Left lung (tissue), 10 donors: ENCODE measurements around the gene IPO8. TPM values are rescaled to one million over a fixed set of nuclear protein-coding genes. Genes with fewer than 3 reads are reported as not detected.

ENCODE experiments used
- ATAC-seq: fragments of 200-7000 bp; cut with Tn5 transposase; one replicate; pipeline ENCODE4 v1.9.1; 2020; ENCODE audit warnings: moderate library complexity
- DNase-seq, 4 donors: peaks; one replicate each; pipeline ENCODE4 v3.0.0-alpha.2; 2013 to 2020
- H3K27ac ChIP-seq, 2 donors: fragments of 200-600 bp; sonication (generic) in 1 of 2; one replicate each; pipeline versions ENCODE4 v1.5.0 to v1.8.0; 2020 to 2021
- H3K27me3 ChIP-seq, 2 donors: fragments of 200-600 bp; sonication (generic) in 1 of 2; one replicate each; pipeline versions ENCODE4 v1.5.0 to v1.8.0; 2020 to 2021
- H3K36me3 ChIP-seq, 2 donors: fragments of 200-600 bp; sonication (generic) in 1 of 2; one replicate each; pipeline versions ENCODE4 v1.5.0 to v1.8.0; 2020 to 2021
- H3K4me1 ChIP-seq, 2 donors: fragments of 200-600 bp; one replicate each; pipeline ENCODE4 v1.8.0; 2021
- H3K4me3 ChIP-seq, 2 donors: fragments of 200-600 bp; sonication (generic) in 1 of 2; one replicate each; pipeline versions ENCODE4 v1.5.0 to v1.8.0; 2020 to 2021; ENCODE audit warnings: mild to moderate bottlenecking in 1 of 2
- H3K9me3 ChIP-seq, 2 donors: fragments of 200-600 bp; sonication (generic) in 1 of 2; one replicate each; pipeline versions ENCODE4 v1.5.0 to v1.8.0; 2020 to 2021
- intact Hi-C, 2 donors: fragments of 100-400 bp; cut with DNase I; formaldehyde crosslinking; loops; one replicate each; pipeline versions ENCODE4 v1.11.2 to v1.14.2; 2022
- polyA plus RNA-seq, 6 donors: library from polyadenylated mRNA; unstranded; fragments of 120-200 nt; gene quantifications; one replicate each; pipeline ENCODE4 v1.2.1, GENCODE V29; 2013; ENCODE audit not compliant: insufficient read length in 6 of 6
- total RNA-seq, 2 donors: library from RNA; stranded (reverse); fragmentation: NEBNext Ultra II Directional; extraction: Animal tissue kit (Norgen Biotek cat#: 25700); gene quantifications; one replicate each; pipeline ENCODE4 v1.2.1, GENCODE V29; 2021
- TF ChIP-seq, protein P1 (sequence below), 2 donors: fragments of 200-600 bp; sonication (generic) in 1 of 2; IDR thresholded peaks; one replicate each; pipeline versions ENCODE4 v1.5.0 to v1.8.0; 2021; ENCODE audit warnings: antibody characterized with exemption in 2 of 2
- donor health status: DM: no; HTN: yes; CAD: no.
- donor health status: DM: no; HTN: no; CAD: no.

IPO8 gene
- total and polyA plus RNA-seq, 8 donors, result 45.6 to 53.6 (median 49.8) TPM

DNA sequence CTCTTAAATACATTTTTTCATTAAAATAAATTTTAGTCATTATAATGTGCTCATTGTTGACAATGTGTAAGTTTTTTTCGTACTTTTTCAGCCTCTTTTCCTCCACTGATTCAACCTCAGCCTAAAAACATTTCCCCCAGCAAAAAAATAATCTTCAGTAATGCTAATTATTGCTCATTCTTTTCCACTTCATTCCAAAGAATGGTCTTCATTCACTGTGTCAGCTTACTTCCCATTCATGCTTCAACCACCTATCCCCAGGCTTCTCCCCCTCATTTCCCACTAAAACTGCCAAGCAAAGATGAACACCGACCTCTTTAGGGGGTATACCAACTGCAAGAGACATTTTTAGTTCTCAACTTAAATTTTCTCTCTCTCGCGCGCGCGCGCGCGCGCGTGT lies 2.7 kb upstream of the IPO8 start:
- Histone ChIP-seq H3K36me3 (no peaks in the 10 kb centered on the region), H3K27ac (no peak overlapping the region), H3K4me3 (no peak overlapping the region), H3K4me1 (peaks cover 16% of the 10 kb centered on the region in 2 donors), H3K9me3 (no peaks in the 10 kb centered on the region), H3K27me3 (no peaks in the 10 kb centered on the region)
- intact Hi-C loops, result no loop called here
- no peak for DNase-seq
- ATAC-seq, result no peak
- TF ChIP-seq, protein P1, sequence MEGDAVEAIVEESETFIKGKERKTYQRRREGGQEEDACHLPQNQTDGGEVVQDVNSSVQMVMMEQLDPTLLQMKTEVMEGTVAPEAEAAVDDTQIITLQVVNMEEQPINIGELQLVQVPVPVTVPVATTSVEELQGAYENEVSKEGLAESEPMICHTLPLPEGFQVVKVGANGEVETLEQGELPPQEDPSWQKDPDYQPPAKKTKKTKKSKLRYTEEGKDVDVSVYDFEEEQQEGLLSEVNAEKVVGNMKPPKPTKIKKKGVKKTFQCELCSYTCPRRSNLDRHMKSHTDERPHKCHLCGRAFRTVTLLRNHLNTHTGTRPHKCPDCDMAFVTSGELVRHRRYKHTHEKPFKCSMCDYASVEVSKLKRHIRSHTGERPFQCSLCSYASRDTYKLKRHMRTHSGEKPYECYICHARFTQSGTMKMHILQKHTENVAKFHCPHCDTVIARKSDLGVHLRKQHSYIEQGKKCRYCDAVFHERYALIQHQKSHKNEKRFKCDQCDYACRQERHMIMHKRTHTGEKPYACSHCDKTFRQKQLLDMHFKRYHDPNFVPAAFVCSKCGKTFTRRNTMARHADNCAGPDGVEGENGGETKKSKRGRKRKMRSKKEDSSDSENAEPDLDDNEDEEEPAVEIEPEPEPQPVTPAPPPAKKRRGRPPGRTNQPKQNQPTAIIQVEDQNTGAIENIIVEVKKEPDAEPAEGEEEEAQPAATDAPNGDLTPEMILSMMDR (IDR thresholded peaks at IDR 0.05), result no peak

DNA sequence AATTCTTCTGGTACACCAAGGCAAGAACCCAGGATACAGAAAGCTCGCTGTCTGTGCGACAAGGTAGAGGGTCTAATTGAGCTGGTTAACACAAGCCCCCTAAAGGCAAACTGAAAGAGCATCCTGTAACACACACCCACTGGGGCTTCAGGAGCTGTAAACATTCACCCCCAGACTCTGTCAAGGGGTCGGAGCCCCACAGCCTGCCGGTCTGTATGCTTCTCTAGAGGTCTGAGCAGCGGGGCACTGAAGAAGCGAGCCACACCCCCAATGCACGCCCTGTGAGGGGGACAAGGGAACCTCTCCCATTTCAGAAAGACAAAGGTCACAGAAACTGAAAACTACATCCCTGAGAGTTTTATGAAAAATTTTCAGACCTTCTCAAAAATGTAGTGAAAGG lies 1.3 kb upstream of the IPO8 start:
- Histone ChIP-seq H3K4me3 (no peak overlapping the region), H3K27me3 (no peaks in the 10 kb centered on the region), H3K27ac (no peak overlapping the region), H3K36me3 (no peaks in the 10 kb centered on the region), H3K4me1 (peaks cover 16 to 30% of the 10 kb centered on the region in 2 donors), H3K9me3 (no peaks in the 10 kb centered on the region)
- ATAC-seq (no peak), DNase-seq (no peak)
- TF ChIP-seq, protein P1 (IDR thresholded peaks at IDR 0.05), result no peak
- intact Hi-C loops, result no loop called here

DNA sequence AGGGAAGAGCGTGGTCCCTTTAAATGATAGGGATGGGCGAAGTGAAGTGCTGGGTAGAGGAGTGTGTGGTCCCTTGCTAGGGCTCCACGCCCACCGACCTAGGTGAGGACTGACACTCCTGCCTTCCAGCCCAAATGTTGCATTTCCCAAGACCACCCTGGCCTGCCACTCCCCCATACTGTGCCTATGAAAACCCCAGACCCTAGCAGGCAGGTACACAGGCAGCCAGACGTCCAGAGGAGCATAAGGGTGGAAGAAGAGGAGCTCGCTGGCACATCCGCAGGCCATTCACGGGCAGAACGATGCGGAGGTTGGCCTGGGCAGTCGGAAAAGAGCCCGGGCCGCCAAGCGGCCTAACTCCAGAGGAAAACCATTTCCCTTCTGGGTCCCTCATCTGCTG lies 817 bp upstream of the IPO8 start:
- intact Hi-C loops, result no loop called here
- H3K4me3 ChIP-seq, result peak overlapping the region in 1 of 2 donors; percentile 98
- no peak overlapping the region for H3K27ac ChIP-seq
- no peaks in the 10 kb centered on the region for H3K36me3 ChIP-seq
- ATAC-seq (no peak), DNase-seq (peak in 1 of 4 donors; percentile 51)
- H3K27me3 ChIP-seq, result no peaks in the 10 kb centered on the region
- H3K4me1 ChIP-seq, result peaks cover 16 to 34% of the 10 kb centered on the region in 2 donors
- TF ChIP-seq, protein P1 (IDR thresholded peaks at IDR 0.05), result no peak
- no peaks in the 10 kb centered on the region for H3K9me3 ChIP-seq

DNA sequence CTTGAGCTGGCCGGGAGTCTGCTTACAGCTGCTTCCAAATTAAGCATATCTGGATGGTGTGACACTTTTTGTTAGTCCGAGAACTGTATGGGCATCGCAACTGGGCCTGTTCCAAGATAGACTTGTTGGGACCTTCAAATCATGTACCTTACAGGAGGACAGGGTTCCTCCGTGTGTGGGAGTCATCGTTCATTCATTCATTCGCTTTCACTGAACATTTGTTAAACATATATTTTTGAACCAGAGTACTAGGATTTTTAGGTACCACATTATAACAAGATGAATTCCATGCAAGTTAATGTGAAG lies 387 bp upstream of the IPO8 start:
- Histone ChIP-seq H3K4me1 (peaks cover 16 to 39% of the 10 kb centered on the region in 2 donors), H3K9me3 (no peaks in the 10 kb centered on the region), H3K27me3 (no peaks in the 10 kb centered on the region), H3K36me3 (no peaks in the 10 kb centered on the region), H3K4me3 (peak overlapping the region; percentile 96 to 98), H3K27ac (peak overlapping the region; percentile 75 to 81)
- intact Hi-C loops, result no loop called here
- TF ChIP-seq, protein P1 (IDR thresholded peaks at IDR 0.05), result no peak
- ATAC-seq, result no peak
- no peak for DNase-seq

DNA sequence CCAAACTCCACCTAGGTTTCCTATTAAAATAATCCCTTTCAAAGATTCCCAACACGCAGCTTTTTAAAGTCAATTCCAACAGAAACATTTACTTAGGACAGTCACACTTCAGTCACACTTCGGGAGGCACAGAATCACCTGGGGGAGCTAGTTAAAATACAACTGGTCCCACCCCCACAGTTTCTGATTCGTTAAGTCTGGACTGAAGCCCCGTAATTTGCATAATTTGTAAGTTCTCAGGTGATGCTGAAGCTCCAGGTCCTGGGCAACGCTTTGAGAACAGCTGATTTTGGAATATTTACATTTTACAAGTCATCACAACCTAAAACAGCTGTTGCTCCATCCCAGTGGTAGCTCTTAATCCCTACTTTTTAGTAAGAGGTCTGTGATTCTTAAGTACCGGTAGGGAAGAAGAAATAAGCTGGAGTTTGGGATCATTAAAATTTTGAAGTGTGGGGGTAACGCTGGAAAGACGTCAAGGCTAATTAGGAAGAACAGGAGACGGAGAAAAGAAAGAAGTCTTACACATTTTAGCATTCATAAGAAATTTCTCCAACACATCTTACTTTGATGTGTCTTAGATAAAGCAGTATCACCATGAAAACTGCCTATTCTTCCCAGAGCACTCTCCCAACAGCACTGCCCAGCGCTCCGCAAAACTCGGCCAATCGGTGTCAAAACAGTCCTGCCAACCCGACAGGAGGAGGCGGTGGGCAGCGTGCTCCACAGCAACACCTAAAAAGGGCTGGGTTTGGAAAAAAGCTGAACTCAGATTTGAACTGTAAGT lies 1.1 kb downstream of the IPO8 start:
- no peaks in the 10 kb centered on the region for H3K9me3 ChIP-seq
- intact Hi-C loops, result no loop called here
- TF ChIP-seq, protein P1 (IDR thresholded peaks at IDR 0.05), result no peak
- peaks cover 16 to 42% of the 10 kb centered on the region in 2 donors for H3K4me1 ChIP-seq
- DNase-seq (peak; percentile 20 to 83 (median 52)), ATAC-seq (peak; percentile 84)
- no peaks in the 10 kb centered on the region for H3K27me3 ChIP-seq
- no peaks in the 10 kb centered on the region for H3K36me3 ChIP-seq
- peak overlapping the region in 1 of 2 donors; percentile 81 for H3K27ac ChIP-seq
- peak overlapping the region; percentile 96 to 98 for H3K4me3 ChIP-seq
